ENCODE results near the gene RGMA.

Gene RGMA

DNA sequence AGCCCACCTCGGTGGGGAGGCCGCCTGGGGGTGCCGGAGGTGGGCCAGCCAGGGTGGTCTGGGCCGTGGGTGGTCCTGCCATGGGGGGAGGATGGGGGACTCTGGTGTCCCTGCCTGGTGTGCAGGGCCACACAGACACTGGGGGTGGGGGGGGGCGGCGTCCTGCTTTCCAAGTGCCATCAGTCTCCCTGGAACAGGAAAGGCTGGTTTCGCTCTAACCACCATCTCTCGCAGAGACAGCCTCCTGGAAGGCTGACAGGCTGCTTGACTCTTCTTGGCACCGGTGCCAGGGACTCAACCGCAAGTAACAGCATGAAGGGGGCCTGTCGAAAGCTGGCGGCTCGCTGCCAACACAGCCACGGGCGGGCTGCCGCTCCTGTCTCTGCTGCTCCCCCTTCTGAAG, 40.3 kb downstream of the RGMA start:
- no peak overlapping the region for H3K27ac ChIP-seq
- TF ChIP-seq ZFX (IDR thresholded peaks at IDR 0.05; ENCODE audit: borderline replicate concordance) = no peak

DNA sequence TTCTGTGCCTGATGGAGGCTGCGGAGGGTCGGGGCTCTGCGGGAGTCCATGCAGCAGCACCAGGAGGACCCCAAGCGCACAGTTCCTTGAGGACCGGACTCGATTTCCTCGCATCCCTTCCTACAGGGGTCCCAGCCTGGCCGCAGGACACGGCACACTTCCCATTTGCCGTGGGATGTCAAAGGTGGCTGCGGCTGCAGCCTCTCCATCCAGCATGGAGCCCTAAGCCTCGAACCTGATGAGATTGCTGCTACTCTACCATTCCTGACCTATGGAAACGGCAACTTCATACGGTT, 40.6 kb downstream of the RGMA start:
- H3K27ac ChIP-seq = no peak overlapping the region
- no peak for TF ChIP-seq ZFX (IDR thresholded peaks at IDR 0.05; ENCODE audit: borderline replicate concordance)

DNA sequence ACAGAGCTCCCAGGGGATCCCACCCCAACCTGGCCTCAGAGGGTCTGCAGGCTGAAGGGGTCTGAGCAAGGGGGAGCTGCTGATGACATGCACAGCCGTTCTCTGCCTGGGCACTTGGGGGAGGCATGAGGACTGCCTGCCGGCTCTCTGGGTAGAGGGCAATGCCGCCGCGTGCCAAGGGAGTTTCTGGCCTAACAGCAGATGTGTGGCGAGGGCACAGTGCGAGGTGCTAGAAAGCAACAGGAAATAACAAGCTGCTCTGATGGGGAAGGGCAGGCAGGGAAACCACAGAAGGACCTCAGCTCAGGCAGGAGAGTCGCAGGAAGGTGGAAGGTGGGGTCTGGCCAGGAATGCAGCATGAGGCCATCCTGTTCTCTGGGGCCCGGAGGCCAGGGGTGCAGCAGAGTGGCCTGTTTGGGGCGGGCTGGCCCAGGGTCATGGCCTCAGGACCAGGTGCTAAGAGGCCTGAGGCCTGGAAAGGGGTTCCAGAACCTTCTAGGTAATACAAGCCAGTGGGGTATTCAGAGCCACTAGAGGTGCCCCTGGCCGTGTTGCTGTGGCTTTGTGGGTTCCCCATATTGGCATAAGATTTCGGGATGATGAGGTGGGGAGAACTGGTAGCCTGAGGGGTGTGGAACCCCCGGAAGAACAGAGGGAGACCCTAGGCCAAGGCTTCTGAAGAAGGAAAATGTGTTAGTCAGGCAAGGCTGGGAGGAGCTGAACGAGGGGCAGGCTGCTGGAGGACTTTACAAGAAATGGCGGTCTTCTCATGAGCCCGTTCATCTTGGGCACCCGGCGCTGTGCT, 41.2 kb downstream of the RGMA start:
- TF ChIP-seq ZFX (IDR thresholded peaks at IDR 0.05; ENCODE audit: borderline replicate concordance) = no peak
- TF ChIP-seq, protein P1, sequence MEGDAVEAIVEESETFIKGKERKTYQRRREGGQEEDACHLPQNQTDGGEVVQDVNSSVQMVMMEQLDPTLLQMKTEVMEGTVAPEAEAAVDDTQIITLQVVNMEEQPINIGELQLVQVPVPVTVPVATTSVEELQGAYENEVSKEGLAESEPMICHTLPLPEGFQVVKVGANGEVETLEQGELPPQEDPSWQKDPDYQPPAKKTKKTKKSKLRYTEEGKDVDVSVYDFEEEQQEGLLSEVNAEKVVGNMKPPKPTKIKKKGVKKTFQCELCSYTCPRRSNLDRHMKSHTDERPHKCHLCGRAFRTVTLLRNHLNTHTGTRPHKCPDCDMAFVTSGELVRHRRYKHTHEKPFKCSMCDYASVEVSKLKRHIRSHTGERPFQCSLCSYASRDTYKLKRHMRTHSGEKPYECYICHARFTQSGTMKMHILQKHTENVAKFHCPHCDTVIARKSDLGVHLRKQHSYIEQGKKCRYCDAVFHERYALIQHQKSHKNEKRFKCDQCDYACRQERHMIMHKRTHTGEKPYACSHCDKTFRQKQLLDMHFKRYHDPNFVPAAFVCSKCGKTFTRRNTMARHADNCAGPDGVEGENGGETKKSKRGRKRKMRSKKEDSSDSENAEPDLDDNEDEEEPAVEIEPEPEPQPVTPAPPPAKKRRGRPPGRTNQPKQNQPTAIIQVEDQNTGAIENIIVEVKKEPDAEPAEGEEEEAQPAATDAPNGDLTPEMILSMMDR (IDR thresholded peaks at IDR 0.05) = no peak
- H3K27ac ChIP-seq = no peak overlapping the region

DNA sequence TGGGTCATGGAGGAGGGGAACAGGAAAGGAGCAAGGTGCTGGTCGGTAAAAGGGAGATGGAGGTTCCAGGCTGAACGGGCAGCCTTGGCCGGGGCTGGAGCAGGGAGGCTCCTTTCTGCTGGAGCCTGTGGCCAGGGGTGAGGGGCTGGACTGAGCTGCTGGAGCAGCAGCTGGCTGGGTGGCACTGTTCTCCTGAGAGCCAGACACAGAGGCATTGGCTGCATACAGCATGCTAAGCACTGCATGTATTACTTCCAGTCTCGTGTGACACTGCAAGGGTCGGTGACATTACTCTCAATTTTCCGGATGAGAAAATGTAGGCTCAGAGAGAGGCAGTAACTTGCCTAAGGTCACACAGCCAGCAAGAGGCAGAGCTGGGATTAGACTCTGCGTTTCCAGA, 42.3 kb downstream of the RGMA start:
- H3K27ac ChIP-seq = no peak overlapping the region
- no peak for TF ChIP-seq ZFX (IDR thresholded peaks at IDR 0.05; ENCODE audit: borderline replicate concordance)
- TF ChIP-seq, protein P1 (IDR thresholded peaks at IDR 0.05) = no peak

DNA sequence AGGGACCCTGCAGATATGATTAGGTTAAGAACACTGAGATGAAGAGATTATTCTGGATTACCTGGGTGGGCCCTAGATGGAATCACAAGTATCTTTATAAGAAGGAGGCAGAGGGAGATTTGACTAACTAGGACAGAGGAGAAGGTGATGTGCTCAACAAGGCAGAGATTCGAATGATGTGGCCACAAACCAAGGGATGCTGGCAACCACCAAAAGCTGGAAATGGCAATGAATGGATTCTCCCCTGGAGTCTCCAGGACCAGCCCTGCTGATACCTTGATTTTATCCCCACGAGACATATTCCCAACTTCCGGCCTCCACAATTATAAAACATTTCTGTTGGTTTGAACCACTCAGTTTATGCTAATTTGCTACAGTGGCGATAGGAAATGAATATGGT, 42.9 kb downstream of the RGMA start:
- TF ChIP-seq, protein P1 (IDR thresholded peaks at IDR 0.05) = no peak
- no peak for TF ChIP-seq ZFX (IDR thresholded peaks at IDR 0.05; ENCODE audit: borderline replicate concordance)

DNA sequence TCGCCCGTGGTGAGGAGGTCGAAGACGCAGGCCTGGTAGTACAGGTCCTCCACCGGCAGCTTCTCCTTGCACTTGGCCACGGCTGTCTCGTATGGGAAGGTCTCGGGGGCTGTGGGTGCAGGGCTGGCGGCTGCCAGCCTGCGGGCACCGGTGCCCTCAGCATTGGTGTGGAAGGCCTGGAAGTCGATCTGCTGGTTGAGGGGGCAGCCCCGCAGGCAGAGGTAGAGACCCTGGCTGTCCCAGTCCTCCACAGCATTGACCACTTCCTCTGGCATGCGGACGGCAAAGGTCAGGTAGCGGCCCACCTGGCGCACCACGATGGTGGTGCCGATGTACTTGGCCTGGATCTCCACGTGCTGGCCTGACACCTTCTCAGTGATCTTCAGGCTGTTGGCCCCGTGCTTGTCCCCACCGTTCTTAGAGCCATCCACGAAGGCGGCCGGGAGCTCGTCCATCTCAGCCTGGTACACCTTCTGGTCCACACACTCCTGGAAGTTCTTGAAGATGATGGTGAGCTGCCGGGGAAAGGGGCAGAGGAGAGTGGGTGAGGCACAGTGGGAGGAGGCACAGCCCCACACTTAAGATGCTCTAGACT, 43.7 kb downstream of the RGMA start:
- TF ChIP-seq, protein P1 (IDR thresholded peaks at IDR 0.05) = no peak
- TF ChIP-seq ZFX (IDR thresholded peaks at IDR 0.05; ENCODE audit: borderline replicate concordance) = no peak
- no peak overlapping the region for H3K27ac ChIP-seq

More for the DNA sequence above, 42.9 kb downstream of the RGMA start:
- no peak overlapping the region for H3K27ac ChIP-seq

DNA sequence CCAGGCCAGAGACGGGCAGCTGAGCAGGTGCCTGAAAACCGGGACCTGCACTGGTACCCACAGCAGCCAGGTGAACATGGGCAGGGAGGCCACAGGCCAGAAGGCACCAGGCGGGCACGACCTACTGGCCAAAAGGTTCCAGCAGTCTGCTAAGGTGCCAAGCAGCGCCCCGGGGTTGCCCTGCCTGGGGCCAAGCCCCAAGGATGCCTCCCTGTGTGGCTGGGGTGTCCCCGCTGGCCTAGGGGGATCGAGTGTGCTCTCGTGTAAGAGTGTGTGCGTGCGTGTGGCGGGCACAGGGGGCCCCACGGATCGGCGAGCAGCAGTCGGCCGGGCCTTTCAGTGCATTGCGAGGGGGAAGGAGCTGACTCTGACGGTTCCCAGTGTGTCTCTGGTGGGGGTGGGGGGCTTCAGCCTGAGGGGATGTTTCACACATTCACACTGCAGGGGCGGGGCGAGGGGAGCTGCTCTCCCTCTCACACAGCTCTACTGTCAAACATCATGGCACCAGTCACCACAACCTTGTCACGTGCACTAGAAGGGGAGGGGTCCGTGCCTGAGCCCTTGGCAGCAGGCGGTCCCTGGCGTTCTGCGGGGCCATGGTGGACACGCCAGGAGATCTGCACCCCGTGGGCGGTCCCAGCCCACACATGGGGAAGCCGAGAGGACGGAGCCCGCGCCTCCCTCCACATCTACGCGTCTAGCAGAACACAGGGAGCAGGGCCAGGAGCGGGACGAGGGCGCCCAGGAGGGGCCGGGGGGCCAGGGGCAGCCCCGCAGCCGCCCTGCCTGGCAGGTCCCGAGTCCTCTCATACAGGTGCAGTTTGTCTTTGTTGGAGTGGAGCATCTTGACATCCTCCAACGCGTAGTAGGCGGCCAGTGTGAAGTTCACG, 44.5 kb downstream of the RGMA start:
- TF ChIP-seq ZFX (IDR thresholded peaks at IDR 0.05; ENCODE audit: borderline replicate concordance) = no peak
- TF ChIP-seq, protein P1 (IDR thresholded peaks at IDR 0.05) = no peak
- no peak overlapping the region for H3K27ac ChIP-seq
